ENCODE measurements around the gene ISM1.

GRCh38 chr20:13174402-13174801 is 46.7 kb upstream of the ISM1 start:
- TF ChIP-seq CTCF (IDR thresholded peaks at IDR 0.05) (no peak), POLR2A (IDR thresholded peaks at IDR 0.05) (no peak)
